HG03025 (cell line): Measurements from ENCODE around the gene STAB2.

Source experiments
- ATAC-seq: cut with Tn5 transposase; IDR thresholded peaks from one replicate; pipeline ENCODE4 v1.9.1; 2021; ENCODE audit warnings: mild to moderate bottlenecking, moderate library complexity; ENCODE audit not compliant: unreplicated experiment, low FRiP score

Gene STAB2

DNA sequence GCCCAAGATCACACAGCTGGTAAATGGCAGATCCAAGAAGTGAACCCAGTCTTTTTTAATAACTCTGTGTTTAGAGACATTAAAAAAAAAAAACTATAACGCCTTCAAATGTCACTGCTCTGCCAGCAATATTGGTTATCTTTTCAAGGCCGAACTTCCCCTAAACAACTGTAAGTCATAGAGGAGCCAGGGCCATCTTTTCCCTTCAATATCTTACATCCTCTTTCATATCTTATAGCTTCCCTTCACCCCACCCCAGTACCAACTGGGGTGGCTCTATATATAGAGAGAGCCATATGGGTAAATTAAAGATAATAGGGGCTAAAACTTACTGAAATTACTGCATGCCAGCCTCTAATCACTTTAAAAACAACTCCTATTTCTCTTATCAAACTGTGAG is 100.2 kb downstream of the STAB2 start:
- ATAC-seq = no peak

DNA sequence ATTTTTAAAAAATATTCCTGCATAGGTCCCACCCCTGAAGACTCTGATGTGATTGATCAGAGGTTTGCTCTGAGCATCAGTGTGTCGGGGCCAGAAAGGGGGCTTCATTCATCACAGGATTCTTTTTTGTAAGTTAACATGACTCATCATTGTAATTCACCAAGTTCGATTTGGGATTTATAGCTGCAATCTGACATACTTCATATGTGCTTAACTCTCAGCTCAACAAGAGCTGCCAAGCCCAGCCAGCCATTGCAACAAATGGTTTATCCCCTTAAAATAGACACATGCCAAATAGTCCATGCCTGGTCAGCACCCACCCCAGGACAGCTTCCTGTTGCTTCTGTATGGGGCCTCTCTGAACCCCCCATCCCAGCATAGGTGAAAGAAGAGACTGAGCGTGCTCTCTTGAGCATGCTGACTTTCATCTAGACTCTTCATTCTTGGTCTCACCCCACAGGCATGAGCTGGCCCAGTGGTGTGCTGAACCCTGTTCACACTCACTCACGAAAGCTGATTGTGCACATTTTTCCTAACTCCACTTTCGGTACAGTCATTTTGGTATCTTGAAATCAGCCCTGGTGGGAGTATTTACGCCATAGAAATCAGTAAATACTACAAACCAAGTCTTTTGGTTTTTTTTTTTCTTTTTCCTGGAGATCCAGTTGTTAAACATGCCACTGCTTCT is 101.4 kb downstream of the STAB2 start:
- no peak for ATAC-seq

DNA sequence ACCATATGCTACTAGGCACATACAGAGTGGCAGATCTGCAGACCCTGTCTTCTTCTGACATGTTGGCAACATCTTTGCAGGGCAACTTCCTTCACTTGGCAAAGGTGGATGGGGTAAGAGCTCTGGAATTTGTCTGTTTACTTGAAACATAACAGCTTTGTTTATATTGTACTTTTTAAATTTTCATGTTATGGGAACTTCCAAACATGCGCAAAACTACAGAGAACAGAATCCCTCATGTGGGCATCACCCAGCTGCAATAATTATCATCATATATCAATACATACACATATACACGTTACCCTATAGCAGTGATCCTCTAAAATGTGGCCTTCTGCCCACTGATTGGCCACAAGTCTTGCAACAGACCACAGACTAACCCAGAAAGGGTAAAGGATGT is 103.4 kb downstream of the STAB2 start:
- no peak for ATAC-seq

- ATAC-seq = no peak
Observed at GRCh38 chr12:103691063-103691462, 104.0 kb downstream of the STAB2 start.

GRCh38 chr12:103696101-103696500 is 109.0 kb downstream of the STAB2 start:
- ATAC-seq = no peak

- ATAC-seq = no peak
Observed at GRCh38 chr12:103697971-103698751, 111.1 kb downstream of the STAB2 start.

- no peak for ATAC-seq
Observed at GRCh38 chr12:103698752-103699560, 111.9 kb downstream of the STAB2 start.

GRCh38 chr12:103705098-103705497 is 118.0 kb downstream of the STAB2 start:
- ATAC-seq = no peak

- ATAC-seq = no peak
Observed at GRCh38 chr12:103705927-103706326, 118.9 kb downstream of the STAB2 start.

DNA sequence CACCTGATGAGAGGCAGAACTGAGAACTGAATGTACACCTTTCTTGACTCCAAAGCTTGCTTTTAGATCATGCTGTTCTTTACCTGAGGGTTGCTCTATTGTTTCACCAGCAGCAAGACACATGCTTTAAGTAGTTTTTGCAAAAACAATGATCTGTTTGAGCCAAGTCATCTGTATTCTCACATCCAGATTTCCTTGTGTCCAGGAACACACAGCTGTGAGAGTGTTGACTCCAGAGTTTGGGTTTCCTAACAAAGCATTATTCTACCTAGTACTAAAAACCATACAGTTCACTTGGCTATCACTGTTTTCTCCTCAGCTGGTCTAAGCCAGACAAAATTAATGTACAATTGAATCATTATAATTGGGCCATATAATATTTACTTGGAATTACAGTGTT is 120.4 kb downstream of the STAB2 start:
- ATAC-seq = no peak

- ATAC-seq = no peak
Observed at GRCh38 chr12:103710544-103710943, 123.5 kb downstream of the STAB2 start.

DNA sequence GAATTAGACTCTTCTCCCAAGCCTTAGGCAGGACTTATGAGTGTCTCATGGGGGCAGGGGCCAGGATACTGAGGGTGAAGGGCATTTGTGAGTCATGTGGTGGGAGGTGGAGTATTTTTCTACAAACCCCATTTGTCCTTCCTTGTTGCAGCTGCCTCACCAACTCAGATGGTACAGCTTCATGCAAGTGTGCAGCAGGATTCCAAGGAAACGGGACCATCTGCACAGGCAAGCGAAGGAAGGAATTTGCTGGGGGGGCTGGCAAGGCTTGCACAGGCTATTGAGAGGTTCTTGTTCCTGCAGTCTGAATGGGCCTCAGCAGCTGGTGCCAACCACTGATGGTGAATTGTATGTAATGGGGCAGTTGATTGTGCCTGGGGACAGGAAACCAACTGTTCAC is 125.1 kb downstream of the STAB2 start:
- no peak for ATAC-seq

GRCh38 chr12:103715494-103715893 is 128.4 kb downstream of the STAB2 start:
- no peak for ATAC-seq

- ATAC-seq = no peak
Observed at GRCh38 chr12:103716517-103717196, 129.6 kb downstream of the STAB2 start.

GRCh38 chr12:103725398-103725797 is 138.3 kb downstream of the STAB2 start:
- ATAC-seq = no peak

GRCh38 chr12:103727638-103728037 is 140.6 kb downstream of the STAB2 start:
- no peak for ATAC-seq

DNA sequence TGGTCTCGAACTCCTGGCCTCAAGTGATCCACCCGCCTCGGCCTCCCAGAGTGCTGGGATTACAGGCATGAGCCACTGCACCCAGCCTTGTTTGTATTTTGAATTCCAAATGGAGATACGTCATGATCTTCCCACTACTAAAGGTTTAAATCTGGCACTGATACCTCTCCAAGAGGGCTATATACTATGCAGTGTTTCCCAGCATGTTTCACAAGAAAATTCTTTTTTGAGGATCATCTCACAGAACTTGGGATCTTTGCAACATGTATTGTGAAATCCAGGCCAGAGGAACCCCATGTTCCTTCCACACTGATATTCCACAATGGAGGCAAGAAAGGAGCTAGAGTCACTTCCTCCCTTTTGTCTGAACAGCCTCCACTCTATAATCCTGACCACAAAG is 141.2 kb downstream of the STAB2 start:
- no peak for ATAC-seq

- ATAC-seq = no peak
Observed at GRCh38 chr12:103729499-103729898, 142.4 kb downstream of the STAB2 start.

- ATAC-seq = no peak
Observed at GRCh38 chr12:103731539-103731938, 144.5 kb downstream of the STAB2 start.

GRCh38 chr12:103734863-103735262 is 147.8 kb downstream of the STAB2 start:
- ATAC-seq = no peak

DNA sequence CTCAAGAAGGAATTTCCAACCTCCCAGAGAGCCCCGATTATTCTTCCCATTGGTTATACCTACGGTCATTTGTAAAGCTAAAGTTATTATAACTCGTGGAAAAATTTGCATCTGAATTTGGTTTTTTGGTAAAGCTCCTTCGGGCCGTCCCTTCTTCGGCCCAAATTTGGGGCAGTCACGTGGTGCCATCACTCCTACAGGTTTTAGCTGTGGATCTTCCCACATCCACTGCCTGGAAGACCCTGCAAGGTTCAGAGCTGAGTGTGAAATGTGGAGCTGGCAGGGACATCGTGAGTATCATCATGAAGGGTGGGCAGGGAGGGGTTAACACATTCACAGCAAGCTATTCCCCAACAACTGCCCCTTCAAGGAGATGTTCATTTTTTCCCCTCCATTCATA is 148.2 kb downstream of the STAB2 start:
- no peak for ATAC-seq
